Left hindlimb (tissue), 1 donor: Measurements from ENCODE around the gene GDE1.
"Not testable (repeated sequence)": the region's sequence is repeated elsewhere in the genome, so short reads cannot be mapped to it uniquely, and the experiment has no call there.

Experiments used
- DNase-seq: peaks from one replicate; pipeline ENCODE4 v3.0.0-alpha.2; 2018

GDE1 gene, protein sequence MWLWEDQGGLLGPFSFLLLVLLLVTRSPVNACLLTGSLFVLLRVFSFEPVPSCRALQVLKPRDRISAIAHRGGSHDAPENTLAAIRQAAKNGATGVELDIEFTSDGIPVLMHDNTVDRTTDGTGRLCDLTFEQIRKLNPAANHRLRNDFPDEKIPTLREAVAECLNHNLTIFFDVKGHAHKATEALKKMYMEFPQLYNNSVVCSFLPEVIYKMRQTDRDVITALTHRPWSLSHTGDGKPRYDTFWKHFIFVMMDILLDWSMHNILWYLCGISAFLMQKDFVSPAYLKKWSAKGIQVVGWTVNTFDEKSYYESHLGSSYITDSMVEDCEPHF

DNA sequence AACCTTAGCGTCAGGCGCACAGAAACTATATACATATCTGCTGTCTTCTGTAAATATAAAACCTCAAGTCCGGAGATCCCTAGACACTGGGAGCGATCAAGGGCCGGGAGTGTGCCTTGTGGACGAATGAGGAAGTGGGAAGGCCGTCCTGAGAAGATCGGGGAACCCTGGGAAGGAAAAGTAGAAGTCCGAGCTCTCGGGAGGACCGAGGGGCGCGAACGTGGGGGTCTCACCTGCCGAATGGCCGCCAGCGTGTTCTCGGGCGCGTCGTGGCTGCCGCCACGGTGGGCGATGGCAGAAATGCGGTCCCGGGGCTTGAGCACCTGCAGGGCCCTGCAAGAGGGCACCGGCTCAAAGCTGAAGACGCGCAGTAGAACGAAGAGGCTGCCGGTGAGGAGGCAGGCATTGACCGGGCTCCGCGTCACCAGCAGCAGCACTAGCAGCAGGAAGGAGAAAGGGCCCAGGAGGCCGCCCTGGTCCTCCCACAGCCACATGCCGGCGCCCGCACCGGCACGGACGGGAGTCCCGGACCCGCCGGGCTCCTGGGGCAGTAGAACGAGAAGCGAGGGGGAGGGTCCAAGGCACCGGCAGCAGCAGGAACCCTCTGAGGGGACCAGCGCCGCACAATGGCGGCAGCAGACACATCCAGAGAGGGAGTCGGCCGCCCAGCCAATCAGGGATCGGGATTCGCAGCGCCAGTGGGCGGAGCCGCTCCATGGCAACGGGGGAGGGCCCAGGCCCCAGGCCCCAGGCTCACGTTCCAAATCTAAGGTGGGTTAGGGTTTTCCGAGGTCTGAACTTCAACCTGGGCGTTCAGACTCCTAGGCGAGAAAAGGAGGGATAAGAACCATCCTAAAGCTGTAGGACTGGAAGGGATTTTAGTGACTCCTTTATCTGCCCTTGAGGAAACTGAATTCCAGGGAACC is at the start of gene GDE1:
Gene GDE1 (minus strand): TSS at position 628 of the 926 bp plus-strand sequence. CDS start 134 bp downstream, at position 494.
- peak; percentile 94 for DNase-seq

DNA sequence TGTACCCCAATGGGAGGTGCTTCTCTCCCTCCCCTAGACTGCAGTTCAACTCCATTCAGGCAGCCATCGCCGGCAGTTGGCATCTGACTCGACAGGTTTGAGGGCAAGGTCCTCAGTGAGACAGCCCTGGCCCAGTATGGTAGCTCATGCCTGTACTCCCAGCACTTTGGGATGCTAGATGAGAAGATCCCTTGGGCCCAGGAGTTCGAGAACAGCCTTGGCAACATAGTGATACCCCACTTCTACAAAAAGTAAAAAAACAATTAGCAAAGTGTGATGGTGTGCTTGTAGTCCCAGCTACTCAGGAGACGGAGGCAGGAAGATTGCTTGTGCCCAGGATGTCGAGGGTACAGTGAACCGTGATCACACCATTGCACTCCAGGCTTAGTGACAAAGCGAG is 45.7 kb upstream of the GDE1 start:
- no peak for DNase-seq

DNA sequence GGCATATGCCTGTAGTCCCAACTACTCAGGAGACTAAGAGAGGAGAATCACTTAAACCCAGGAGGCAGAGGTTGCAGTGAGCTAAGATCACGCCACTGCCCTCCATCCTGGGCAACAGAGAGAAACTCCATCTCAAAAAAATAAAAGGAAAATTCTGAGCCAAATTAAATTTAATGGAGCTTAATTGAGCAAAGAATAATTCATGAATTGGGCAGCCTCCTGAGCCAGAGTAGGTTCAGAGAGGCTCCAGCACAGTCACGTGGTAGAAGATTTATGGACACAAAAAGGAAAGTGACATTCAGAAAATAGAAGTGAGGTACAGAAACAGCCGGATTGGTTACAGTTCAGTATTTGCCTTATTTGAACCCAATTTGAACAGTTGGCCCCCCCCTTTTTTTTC is 44.5 kb upstream of the GDE1 start:
- no peak for DNase-seq

DNA sequence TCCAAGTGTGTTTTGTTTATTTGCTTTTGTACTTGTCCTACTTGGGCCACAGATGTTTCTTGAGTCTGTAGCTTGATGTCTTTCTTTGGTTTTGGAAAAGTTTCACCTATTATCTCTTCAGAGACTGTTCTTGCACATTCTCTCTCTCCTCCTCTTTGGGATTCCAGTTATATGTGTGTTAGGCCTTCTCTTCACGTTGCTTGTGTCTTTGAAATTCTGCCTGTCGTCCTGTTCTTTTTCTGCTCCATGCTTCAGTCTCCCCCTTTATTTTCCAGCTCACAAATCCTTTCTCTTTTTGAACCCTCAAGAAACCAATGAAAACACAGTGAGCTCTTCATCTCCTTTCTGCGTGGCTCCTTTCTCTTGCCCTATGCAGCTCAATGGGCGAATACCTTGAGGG is 41.5 kb upstream of the GDE1 start:
- DNase-seq: no peak

DNA sequence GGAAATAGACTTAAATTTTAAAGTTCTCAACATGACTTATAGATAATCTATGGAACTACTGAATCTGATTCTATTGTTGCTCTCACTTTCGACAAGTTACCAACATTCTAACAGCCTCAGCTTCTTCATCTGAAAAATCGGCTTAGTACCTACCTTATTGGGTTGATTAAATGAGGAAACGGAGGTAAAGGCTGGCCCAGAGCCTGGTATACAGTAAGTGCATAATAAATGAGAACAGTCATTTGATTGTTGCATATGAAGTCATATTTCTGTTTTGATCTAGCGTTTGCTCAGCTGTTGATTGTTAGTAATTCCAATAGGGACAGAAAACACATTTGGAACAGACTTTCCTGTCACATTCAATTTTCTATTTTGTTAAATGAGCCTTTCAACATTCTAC is 38.2 kb upstream of the GDE1 start:
- DNase-seq: no peak

DNA sequence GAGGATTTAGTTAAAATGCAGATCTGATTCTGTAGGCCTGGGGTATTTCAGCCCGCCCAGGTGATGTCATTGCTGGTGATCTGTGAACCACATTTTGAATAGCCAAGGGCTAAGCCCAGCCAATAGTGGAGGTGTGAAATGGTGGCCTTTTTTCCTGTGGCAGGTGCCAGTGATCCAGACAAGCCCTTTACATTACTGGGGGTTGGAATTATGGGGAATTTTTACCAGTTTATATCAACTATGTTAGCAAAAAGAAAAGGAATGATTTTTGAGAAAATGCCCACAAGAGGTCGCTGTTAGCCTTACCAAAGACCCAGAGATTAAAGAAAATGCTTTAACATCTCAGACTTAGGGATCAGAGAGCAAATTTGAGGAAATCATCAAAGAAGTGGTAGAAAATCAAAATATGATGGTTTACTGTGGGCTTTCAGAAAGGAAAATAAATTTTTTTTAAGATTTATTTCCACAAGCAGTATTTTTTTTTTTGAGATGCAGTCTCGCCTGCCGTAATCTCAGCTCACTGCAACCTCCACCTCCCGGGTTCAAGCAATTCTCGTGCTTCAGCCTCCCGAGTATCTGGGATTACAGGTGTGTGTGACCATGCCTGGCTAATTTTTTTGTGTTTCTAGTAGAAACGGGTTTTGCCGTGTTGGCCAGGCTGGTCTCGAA is 37.5 kb upstream of the GDE1 start:
- no peak for DNase-seq

DNA sequence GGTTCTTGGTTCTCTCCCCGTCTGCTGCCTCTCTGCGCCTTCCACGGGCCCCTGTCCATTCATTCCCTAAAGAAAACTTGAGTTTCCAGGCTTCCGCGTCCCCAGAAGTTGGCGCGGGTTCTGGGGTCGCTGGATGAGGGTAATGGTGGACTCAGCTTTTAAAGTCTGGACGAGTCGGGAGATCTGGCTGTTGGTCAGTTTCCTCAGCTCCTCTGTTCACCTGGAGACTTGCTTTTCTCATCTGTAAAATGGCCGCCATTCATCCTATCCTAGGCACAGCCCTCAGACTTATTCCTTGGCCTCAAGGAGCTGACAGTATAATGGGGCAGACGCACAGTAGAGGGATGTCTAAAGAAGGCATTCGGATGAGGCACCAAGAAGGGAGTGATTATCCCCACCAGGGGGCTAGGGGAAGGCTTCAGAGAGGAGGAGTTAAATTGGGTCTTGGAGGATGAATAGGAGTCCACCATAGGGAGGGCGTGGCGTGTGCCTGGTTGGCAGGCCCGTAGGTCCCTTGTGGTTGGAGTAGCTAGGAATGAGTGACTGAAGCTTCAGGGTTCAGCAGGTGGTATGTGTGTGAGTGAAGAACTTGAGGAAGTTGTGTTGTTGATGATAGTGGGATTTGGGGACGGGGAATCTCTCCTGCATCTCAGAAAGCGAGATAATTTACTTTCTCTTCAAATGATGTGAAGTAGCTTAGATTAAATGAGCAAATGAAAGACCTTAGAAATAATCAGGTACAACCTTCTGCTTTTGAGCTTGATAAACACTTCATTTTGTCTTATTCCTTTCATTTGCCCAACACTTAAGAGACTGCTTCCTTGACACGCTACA is 34.3 kb upstream of the GDE1 start:
- peak; percentile 44 for DNase-seq

DNA sequence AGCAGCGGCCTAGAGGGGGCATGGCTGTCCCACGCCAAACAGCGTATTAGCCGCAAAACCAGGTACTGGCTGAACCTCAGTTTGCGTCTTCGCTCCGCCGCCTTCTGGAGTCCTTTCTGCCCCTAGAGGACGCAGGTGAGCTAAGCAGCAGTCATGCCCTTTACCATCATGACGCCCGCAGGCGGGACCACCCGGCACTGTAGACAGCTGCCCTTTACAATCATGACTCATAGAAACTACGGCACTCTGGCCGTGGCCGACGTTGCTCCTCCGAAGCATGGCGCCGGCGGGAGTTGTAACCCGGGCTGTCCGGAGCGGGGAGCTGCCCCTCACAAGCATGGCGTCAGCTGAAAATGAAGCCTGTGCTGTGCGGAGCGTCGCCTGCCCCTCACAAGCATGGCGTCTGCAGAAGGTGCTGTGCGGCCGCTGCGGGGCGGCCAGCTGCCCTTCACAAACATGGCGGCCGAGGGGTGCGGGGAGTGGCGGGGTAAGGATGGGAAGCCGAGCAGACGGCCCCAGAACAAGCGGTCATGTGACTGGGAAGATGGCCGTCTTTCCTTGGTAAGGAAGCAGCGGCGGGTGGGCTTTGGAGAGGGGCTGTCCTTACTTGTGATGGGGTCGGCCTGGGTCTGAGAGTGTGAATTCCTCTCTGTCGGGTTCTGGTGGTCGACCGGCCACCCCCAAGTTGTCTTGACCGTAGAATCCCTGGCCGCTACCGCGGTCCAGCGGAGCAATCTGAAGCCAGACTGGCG is 33.5 kb upstream of the GDE1 start, which contains the start of gene VPS35L:
Gene VPS35L (plus strand): TSS at position 518 of the 752 bp plus-strand sequence. CDS start 27 bp downstream, at position 545.
- peak; percentile 99 for DNase-seq

DNA sequence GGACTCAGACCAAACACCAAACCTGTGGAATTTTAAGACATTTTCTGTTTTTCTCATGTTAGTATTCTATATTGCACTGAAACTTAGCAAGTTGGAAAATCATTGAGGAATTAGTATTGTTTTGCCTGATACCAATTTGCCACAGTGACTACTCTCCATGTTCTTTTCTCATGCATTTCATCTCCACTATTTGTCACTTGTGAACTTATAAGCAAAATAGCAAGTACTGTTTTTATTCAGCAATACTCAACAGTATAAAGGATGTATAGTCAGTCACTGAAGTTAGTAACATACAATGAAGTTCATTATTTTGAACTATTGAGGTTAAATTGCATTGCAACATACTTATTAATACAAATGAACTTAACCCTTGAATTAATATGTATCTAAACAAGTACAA is 27.8 kb upstream of the GDE1 start:
- no peak for DNase-seq

DNA sequence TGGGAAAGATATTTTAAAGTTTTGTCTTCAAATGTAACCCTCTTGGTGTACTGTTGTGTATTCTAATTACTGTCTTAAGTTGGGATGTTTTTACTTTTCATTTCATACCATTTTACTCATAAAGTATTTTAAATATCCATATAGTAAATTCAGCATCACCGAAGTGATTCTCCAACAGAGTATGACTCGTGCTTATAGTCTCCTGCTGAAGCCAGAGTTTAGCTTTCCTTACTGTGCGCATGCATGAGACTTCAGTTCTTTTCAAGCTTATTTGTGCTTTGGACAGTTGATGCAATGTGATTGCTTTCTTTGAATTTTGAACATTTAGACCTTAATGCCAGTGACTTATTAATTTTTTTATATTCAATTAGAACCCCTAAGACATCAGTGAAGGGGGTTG is 26.2 kb upstream of the GDE1 start:
- no peak for DNase-seq

DNA sequence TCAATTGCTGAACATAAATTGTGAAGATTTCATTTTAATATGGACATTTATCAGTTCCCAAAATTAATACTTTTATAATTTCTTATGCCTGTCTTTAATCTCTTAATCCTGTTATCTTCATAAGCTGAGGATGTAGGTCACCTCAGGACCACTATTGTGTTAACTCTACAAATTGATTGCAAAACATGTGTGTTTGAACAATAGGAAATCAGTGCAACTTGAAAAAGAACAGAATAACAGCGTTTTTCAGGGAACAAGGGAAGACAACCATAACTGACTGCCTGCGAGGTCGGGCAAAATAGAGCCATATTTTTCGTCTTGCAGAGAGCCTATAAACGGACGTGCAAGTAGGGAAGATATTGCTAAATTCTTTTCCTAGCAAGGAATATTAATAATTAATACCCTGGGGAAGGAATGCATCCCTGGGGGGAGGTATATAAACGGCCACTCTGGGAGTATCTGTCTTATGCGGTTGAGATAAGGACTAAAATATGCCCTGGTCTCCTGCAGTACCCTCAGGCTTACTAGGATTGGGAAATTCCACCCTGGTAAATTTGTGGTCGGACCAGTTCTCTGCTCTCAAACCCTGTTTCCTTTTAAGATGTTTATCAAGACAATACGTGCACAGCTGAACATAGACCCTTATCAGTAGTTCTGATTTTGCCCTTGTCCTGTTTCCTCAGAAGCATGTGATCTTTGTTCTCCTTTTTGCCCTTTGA is 21.5 kb upstream of the GDE1 start:
- DNase-seq: not testable (repeated sequence)

DNA sequence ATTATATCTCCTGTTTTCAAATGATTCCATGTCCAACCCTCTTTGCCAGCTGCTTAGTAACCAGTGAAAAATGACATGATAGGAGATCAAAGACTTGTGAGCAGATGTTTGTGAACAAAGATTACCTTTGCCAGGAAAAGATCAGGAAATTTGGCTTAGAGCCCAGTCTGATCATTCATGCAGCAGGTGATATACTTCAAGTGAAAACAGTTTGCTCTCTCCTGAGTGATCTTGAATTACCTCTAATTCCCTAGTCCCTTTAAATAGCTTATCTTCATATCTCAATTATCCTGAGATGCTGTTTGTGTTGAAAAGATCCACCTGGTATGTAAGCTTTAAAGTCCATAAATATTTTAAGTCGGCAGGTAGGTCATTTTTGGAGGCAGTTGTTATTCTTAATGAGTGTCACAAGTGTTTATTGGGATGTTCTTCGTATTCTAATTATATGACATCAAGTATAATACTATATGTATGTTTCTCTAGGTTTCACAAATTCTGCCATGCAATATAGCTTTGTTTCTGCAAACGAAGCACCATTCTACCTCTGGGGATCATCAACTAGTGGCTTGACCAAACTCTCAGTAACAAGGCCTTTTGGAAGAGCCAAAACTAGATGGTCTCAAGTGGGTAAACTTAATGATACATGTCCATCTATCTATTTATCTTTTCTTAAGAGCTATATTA is 20.4 kb upstream of the GDE1 start:
- no peak for DNase-seq

DNA sequence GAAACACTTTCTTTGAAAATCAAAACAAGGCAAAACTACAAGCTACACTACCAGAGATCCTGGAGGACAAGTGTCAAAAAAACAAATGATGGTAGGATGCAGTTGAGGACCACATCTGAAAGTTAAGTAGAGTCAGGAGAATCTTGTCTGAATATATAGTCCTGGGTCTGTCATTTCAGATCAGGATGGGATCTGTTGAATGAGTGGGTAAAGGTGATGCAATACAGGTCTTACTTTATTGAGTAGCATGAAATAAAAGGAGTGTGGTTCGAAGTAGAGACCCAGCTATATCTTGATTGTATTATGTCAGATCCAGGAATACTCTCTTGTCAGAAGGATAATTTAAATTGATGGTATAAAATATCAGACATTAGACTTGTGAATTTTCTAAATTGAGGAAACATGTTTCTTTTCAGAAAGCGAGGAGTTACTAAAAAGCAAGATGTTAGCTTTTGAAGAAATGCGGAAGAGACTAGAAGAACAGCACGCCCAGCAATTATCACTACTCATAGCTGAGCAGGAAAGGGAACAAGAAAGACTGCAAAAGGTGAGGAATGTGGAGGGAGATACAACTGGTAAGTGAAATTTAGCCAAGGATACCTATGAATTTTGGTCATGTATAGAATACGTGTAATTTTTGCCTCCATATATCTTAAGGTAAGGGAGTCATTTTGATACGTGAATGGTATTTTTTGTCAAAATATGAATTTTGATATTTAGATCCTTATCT is 18.5 kb upstream of the GDE1 start:
- no peak for DNase-seq

DNA sequence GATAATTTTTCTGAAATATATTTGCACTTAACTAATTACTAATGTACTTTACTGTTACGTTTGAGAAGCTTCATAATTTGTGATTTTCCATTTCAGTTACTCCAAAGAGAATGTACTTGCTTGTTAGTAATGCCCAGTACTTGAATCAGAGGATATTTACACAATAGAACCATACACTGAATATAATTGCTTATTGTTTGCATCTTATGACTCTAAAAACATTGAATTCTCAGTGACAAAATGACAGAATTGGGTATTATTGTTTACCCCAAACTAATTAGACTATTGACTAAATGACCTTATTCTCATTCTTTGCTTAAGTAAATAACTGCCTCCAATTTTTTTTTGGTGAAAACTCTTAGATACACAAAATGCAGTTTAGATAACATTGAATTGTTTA is 10.7 kb upstream of the GDE1 start:
- no peak for DNase-seq

DNA sequence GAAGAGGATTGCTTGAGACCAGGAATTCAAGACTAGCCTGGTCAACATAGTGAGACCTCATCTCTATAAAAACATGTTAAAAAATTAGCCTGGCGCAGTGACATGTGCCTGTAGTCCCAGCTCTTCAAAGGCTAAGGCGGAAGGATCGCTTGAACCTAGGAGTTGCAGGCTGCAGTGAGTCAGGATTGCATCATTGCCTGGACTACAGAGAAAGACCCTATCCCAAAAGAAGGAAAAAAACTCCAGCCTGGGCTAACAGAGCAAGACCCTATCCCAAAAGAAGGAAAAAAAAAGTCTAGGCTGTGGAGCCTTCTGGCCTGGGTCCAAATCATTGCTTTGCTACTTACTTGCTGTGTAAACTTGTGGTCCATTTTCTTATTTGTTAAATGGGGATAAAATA is 6.8 kb upstream of the GDE1 start:
- DNase-seq: no peak

DNA sequence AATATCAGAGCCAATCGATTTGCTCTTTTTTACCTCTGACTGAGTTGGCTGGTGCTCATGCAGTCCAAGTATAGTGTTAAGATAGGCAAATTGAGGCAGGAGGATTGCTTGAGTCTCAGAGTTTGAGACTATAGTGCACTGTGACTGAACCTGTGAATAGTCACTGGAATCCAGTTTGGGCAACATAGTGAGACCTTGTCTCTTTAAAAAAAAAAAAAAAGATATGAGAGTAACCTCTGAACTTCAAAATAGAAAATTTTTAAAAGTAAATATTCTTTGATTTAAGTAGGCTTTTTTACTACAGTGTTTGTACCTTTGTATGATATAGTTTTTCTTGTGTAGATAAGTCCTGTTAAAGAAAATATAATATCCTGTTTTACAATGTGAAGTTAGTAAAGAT is 5.3 kb upstream of the GDE1 start:
- DNase-seq: no peak

DNA sequence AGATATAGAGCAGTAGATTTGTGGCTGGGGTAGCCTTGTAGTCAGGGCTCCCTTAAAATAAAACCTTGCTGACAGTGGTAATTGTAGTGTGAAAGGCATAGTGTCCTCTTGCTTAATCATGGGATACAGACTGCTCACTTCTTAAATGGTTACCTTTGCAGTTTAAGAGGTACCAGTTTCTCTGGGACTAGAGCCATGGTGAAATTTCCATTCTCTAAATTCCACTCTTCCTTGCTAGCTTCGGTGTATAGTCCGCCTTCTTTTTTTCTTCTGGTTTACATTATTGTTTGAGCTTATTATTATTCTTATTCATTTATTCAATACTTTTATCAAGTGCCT is 3.5 kb upstream of the GDE1 start:
- no peak for DNase-seq

DNA sequence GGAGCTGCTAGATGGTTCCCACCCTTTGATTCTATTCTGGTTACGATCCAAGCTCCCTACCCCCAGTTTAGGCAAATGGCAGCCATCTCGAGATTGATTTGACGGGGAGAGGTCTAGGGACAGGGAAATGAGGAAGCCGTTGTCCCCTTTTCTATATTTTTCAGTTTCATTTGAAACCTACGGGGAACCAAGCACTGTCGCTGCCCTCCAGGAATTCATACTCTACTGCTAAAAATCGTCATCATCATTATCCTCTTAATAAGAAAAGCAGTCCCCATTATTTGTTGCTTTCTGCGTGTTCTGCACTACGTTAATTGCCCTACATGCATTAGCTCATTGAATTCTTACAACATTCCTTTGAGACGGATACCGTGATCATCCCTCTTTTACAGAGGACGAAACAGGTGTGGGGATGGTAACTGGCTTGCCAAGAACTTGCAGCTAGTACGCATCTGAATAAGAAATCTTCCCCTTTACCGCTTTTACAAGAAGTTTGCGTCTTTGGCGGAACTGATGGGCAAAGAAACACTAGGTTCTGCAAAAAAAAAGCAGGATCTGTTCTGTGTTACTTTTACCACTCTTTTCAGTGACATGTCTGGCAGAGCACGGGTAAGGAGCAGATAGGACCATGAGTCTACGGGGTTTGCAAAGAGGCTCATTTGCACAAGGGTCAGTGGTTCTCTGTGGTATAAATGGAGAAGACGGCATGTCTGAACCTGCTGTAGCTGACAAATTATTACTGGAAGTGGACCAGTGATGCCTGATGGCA is 2.9 kb upstream of the GDE1 start:
- DNase-seq: no peak

DNA sequence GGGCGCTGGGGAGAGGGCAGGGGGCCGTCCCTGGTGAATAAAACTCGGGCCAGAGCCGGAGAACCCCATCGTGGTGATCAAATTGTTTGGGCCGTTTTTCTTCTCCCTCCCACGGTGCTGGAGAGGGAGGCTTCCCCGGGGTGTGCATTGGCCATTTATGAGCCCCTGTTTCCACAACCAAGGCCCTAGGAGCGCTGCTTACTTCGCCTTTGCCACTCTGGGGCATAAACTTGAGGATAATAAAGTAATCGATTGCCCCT is 2.4 kb upstream of the GDE1 start:
- no peak for DNase-seq
